GM19193 (cell line): ENCODE measurements around the gene ZNF653.

Experiments
- POLR2A ChIP-seq: IDR thresholded peaks from 4 replicates; pipeline ENCODE4 v1.6.1; 2011; ENCODE audit not compliant: insufficient read depth, insufficient read length; ENCODE audit errors: extremely low read depth

ZNF653 gene

GRCh38 chr19:11479090-11479897 is 26.3 kb downstream of the ZNF653 start:
- TF ChIP-seq POLR2A, result no peak

DNA sequence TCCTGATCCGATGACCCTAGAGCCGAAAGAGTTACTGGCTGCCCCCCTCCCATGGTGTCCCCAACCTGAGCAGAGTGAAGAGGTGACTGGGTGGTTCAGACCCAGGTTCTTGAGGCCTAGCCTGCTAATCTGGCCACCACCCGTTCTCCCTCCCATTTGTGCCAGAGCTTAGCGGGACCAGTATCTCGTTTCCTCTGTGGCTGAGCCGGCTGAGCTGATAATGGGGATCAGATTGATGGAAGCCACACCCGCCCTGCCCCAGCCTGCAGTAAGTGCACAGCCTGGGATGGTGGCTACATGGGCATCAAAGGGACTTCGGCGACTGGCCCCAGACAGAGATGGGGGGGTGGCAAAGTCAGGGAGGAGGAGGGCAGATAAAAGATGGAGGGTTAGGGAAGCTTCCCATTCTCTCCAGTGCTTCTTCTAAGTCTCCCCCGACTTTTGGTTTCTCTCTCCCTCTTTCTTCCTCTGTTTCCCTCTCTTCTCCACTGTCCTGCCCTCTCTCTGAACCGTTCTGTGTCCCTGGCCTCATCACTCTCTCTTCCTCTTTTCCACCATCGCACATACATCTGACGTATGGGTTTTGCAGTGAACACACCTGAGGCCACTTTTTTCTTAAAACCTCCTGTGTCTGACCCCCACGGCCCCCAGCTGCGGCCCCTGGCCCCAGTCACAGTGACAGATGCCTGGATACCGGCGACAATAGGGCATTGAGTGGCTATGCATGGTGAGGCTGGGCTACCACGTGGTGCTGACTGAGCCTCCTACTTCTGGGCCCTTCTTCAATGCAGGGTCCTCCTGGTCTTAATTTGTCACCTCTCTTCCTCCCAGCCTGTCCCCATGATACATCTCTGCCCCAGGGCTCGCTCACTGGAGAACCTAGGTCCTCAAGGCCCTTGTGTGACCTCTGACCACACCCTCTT is 27.2 kb downstream of the ZNF653 start:
- no peak for TF ChIP-seq POLR2A

DNA sequence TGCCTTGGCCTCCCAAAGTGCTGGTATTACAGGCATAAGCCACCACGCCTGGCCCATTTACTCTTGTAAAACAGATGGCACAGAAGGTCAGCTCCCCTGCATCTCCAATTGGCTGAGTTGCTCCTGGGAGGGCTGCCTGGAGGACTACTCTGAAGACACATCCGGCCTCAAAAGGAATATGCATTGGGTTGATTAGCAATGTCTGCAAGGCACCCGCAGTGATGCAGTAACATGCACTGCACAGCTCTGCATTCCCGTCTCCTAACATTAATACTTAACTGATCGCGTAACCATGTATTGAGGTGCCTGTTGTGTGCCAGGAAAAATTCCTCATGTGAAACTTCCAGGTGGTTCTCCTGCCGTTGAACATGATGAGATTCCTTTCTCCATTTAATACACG is 29.8 kb downstream of the ZNF653 start:
- TF ChIP-seq POLR2A, result no peak

- TF ChIP-seq POLR2A, result no peak
Observed at GRCh38 chr19:11473725-11474124, 31.9 kb downstream of the ZNF653 start.

DNA sequence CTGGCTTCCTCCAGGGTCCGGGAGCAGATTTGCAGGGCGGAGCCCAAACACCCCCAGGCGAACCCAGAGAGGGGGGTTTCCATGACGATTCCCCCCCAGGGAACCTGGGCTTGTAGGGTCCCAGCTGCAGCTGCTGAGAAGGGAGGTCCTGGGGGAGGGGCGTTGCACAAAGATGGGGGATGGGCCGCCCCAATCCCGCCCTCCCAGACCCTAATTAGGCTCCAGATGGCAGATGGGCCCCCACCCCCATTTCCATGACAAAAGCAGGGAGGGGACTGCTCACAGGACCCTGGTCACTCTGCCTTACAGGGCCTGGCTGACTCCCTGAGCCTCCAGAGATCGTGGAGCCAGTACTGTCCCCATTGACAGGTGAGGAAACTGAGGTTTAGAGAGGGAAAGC is 40.0 kb downstream of the ZNF653 start:
- TF ChIP-seq POLR2A, result no peak

GRCh38 chr19:11464333-11465265 is 41.0 kb downstream of the ZNF653 start:
- no peak for TF ChIP-seq POLR2A

DNA sequence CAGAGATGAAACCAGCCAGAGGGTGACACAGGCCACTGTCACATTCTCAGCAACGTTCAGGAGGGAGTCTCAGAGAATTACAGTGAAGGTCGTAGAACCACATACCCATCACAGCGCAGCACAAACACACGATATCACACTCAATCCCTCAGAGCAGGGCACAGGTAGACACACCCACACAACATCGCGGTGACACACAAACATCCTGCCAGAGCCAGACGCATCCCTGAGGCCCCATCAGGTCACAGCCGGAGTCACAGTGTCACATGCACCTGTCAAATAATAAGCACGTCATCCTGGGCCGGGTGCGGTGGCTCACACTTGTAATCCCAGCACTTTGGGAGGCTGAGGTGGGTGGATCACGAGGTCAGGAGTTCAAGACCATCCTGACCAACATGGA is 42.2 kb downstream of the ZNF653 start:
- no peak for TF ChIP-seq POLR2A

- TF ChIP-seq POLR2A, result no peak
Observed at GRCh38 chr19:11461453-11461852, 44.2 kb downstream of the ZNF653 start.

- no peak for TF ChIP-seq POLR2A
Observed at GRCh38 chr19:11460207-11460606, 45.4 kb downstream of the ZNF653 start.

DNA sequence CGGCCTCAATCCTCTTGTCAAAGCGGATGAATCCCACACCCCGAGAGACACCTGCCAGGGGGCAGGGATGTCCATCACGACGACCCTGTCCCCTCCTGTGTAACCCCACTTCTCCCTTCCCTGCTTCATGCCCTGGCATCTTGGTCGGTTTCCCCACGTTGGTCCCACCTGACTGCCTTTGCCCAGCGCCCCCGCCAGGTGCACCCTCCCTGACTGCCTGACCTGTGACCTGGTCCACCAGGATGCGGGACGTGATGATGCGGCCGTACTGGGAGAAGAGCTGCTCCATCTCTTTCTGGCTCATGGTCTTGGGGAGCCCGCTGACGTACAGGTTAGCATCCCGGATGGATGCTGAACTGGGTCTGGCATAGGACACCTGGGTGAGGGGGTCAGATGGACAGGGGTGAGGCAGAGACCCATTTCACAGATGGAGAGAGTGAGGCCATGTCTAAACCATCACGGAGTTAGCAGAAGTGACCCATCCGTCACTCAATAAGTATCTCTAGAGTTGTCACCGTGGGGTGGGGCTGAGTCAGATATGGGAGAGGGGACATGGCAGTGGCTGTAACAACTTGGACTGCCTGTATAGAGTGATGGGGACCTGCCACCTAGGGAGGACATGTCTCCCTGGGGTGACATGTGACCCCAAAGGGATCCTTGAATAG is 47.3 kb downstream of the ZNF653 start:
- TF ChIP-seq POLR2A, result no peak

DNA sequence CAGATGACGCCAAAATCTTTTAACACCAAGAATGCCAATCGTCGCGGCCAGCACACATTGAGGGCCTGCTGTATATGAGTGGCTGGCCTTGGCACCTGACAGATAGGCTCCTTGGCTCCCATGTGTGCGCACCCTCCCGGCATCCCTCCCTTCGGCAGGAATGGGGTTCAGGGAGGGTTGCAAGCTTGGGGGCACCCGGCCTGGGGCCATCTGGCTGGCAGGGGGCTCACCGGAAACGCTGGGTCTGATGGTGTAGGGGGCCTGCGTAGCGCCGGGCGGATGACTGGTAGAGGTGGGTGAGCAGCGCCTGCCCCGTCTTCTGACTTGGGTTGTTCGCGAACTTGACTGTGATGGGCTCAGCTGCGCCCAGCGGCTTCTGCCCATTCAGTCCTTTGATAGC is 47.8 kb downstream of the ZNF653 start:
- no peak for TF ChIP-seq POLR2A

- no peak for TF ChIP-seq POLR2A
Observed at GRCh38 chr19:11457115-11457514, 48.5 kb downstream of the ZNF653 start.

DNA sequence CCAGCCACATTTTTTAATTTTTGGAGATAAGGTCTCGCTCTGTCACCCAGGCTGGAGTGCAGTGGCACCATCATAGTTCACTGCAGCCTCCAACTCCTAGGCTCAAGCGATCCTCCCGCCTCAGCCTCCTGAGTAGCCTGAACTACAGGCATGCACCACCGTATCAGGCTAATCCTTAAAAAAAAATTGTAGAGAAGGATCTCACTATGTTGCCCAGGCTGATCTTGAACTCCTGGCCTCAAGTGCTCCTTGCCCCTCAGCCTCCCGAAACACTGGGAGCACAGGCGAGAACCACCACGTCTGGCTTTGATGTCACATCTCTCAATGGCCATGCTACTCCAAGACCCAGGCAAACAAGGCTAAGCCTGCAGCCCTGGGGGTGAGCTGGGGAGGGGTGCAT is 49.0 kb downstream of the ZNF653 start:
- TF ChIP-seq POLR2A, result no peak

DNA sequence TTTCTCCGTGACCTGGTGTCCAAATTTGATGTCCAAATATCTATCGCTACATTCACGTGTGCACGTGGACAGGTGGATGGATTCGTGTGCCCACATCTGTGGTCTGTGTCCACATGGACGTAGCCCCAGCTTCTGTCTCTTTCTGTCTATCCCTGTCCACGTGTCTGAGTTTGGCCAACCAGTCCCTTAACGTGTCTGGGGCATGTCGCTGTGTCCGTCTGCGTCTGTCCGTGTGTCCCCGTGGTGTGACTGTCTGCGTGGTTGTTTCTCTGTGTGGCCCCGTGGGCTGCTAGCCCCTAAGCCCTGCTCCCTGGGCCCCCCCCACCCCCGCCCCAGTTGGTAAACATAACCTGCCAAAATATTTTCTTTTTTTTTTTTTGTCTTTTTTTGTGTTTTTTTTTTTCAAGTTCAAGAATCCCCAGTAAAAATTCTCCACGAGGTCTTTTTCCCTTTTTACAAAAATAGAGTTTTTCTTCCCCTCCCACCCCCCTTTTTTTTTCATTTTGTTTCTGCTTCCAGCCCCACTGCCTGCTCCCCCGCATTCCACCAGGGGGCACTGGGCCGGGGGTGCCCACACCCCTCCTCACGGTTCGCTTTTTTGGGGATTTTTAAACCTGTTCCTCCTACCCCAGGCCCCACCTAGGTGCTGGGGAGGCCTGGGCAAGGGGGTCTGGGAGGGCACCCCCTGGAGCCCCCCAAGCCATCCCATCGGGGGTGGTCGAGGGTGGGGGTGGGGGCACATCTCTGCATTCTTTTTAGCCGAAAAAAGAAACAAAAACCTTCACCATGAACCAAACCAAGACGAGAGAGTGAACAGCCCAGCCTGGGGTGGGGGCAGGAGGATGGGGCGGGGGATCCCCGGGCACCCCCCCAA is 51.9 kb downstream of the ZNF653 start:
- no peak for TF ChIP-seq POLR2A
